ENCODE results near the gene RILP.

GRCh38 chr17:1607971-1608320, 41.7 kb downstream of the RILP start:
- no peak for TF ChIP-seq CTCF (IDR thresholded peaks at IDR 0.05)
- no peak for TF ChIP-seq POLR2A (IDR thresholded peaks at IDR 0.05)

Data from uterus (tissue), 2 donors.